Heart left ventricle (tissue), 16 donors: ENCODE data around the gene IL1RN. TPM values are rescaled to one million over a fixed set of nuclear protein-coding genes. Genes with fewer than 3 reads are reported as not detected.
A peak's percentile ranks its signal among the peaks of the same experiment; 100 is the strongest.

ENCODE experiments used
- ATAC-seq, 4 donors: fragments of 200-7000 bp; cut with Tn5 transposase; one replicate each; pipeline ENCODE4 v1.9.1; 2020 to 2022; ENCODE audit warnings: moderate library complexity in 4 of 4, mild to moderate bottlenecking in 3 of 4, moderate number of reproducible peaks in 1 of 4
- DNase-seq, 5 donors: peaks; one replicate each; pipeline ENCODE4 v3.0.0-alpha.2; 2020
- H3K27ac ChIP-seq, 12 donors: fragments of 200-600 bp; sonication (generic) in 4 of 12; one replicate each; pipeline versions ENCODE4 v1.5.0 to v1.8.0; 2016 to 2022; ENCODE audit warnings: mild to moderate bottlenecking in 2 of 12
- H3K27me3 ChIP-seq, 9 donors: fragments of 200-600 bp; sonication (generic) in 2 of 9; one replicate each; pipeline versions ENCODE4 v1.5.1 to v1.8.0; 2016 to 2022; ENCODE audit warnings: mild to moderate bottlenecking in 3 of 9
- H3K36me3 ChIP-seq, 9 donors: fragments of 200-600 bp; sonication (generic) in 2 of 9; one replicate each; pipeline versions ENCODE4 v1.5.0 to v1.8.0; 2018 to 2022; ENCODE audit warnings: mild to moderate bottlenecking in 2 of 9
- H3K4me1 ChIP-seq, 12 donors: fragments of 200-600 bp; sonication (generic) in 4 of 12; one replicate each; pipeline versions ENCODE4 v1.5.0 to v1.8.0; 2016 to 2022; ENCODE audit warnings: mild to moderate bottlenecking in 3 of 12
- H3K4me3 ChIP-seq, 12 donors: fragments of 200-600 bp; sonication (generic) in 4 of 12; one replicate each; pipeline versions ENCODE4 v1.5.0 to v1.8.0; 2017 to 2022; ENCODE audit warnings: mild to moderate bottlenecking in 9 of 12, moderate library complexity in 4 of 12
- H3K9me3 ChIP-seq, 12 donors: fragments of 200-600 bp; sonication (generic) in 4 of 12; one replicate each; pipeline versions ENCODE4 v1.5.0 to v1.8.0; 2016 to 2022; ENCODE audit warnings: mild to moderate bottlenecking in 1 of 12
- POLR2A ChIP-seq, 2 donors: fragments of 450-650 bp; IDR thresholded peaks; one replicate each; pipeline ENCODE4 v1.6.1; 2017; ENCODE audit warnings: antibody characterized with exemption in 2 of 2, mild to moderate bottlenecking in 2 of 2, moderate library complexity in 2 of 2
- WGBS, 4 donors: extraction: QIAGEN DNeasy Blood & Tissue Kit in 2 of 4; methylation state at CpG; one replicate each; pipeline versions ENCODE4 v1.1.5 to v1.1.7; 2013 to 2018; 5-methylcytosine and 5-hydroxymethylcytosine counted together
- intact Hi-C, 10 donors: fragments of 100-400 bp; cut with DNase I; formaldehyde crosslinking; loops; one replicate each; pipeline versions ENCODE4 v1.11.1 to v1.14.2; 2022
- polyA plus RNA-seq, 2 donors: library from polyadenylated mRNA; stranded (reverse); fragments of 200-250 nt; gene quantifications; one replicate each; pipeline ENCODE4 v1.2.3, GENCODE V29; 2013
- total RNA-seq, 9 donors: library from RNA; depleted of rRNA in 2 of 9; stranded (reverse); fragments of >200 nt in 2 of 9; fragmentation: NEBNext Ultra II Directional in 3 of 9; extraction: Animal tissue kit (Norgen Biotek cat#: 25700) in 3 of 9; gene quantifications; one replicate each; pipeline versions ENCODE4 v1.1.0 to v1.2.4, GENCODE V29; 2016 to 2023
- TF ChIP-seq, protein P1 (sequence below), 12 donors: fragments of 200-600 bp; sonication (generic) in 4 of 12; IDR thresholded peaks; one replicate each; pipeline versions ENCODE4 v1.5.0 to v1.8.0; 2018 to 2022; ENCODE audit warnings: antibody characterized with exemption in 12 of 12, mild to moderate bottlenecking in 5 of 12
- donor health status: ischemic (EF 13 %, LVEDD 7.1; RV severe dilation, severe dysfunction).
- donor health status: healthy with polysubstance abuse.
- donor health status: DM: no; HTN: yes; CAD: no.
- donor health status: DM: no; HTN: no; CAD: no.
- donor health status: ischemic (EF 25% LVEDD 6.9; RV normal size, moderate dysfunction).
- donor health status: ischemic (EF 25% LVEDD 5.7; RV mildly dilated, moderate dysfunction).
- donor health status: healthy.
- donor health status: DM: yes; HTN: yes; CAD: no.
- donor health status: ischemic (EF 35%, LVEDD 5.7; RV mildly dilated, moderate dysfunction).
- donor health status: nonischemic (EF 11% LVEDD 7.7; RV severe dilation, severe dysfunction).
- donor health status: DM: yes; HTN: yes; CAD: no.
- donor health status: PGD.
- donor health status: ischemic (EF 29% LVEDD 5.4; RV normal size, mild dysfunction).
- donor health status: nonischemic (EF 23%, LVEDD 6.1; RV moderate dilation, normal function).

The IL1RN gene
- total and polyA plus RNA-seq, 11 donors, result 0.16 to 11.4 (median 0.99) TPM

DNA sequence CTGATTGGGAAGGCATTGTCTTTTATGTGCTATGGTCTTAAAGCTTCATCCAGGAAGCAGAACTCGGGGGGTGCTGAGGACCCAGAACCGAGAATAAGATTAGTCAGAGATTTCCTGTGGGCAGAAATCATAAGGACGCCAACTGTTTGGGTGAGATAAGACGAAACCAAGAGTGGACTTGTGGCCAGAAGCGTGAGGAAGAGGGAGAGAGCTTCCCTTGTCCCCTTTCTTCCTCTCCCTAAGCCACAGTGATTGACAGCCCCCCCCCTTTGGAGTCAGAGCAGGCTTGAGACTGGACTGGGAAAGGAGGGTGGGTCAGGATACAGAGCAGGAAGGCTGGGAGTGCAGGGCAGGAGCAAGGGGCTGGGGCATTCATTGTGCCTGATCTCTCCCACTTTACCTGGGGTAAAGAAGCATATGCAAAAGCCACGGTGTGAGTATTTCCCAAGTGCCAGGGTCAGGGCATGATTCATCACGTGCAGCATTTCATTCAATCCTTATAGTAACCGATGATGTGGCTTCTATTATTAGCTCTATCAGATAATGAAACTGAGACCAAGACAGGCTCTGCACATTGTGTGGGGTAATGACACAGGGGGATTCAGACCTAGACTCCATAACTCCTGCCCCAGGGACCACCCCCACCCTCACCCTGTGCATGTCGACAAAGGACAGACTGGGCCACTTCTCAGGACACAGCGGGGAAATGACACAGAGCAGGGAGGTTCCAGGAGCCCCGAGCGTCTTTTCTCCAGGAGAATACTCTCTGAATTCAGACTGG is 3.0 kb upstream of the IL1RN start:
- intact Hi-C loops, result no loop called here
- Histone ChIP-seq H3K27me3 (no peaks in the 10 kb centered on the region), H3K4me1 (peaks cover 0 to 36% (median 2%) of the 10 kb centered on the region in 12 donors), H3K4me3 (no peak overlapping the region), H3K9me3 (no peaks in the 10 kb centered on the region), H3K36me3 (no peaks in the 10 kb centered on the region), H3K27ac (peak overlapping the region in 1 of 12 donors; percentile 73)
- WGBS, 4 donors, result 33 to 37% (median 34%) methylated on average over 12 of the region's 12 CpGs
- ATAC-seq (peak in 3 of 4 donors; percentile 57 to 70 (median 64)), DNase-seq (no peak)
- TF ChIP-seq POLR2A (IDR thresholded peaks at IDR 0.05), result no peak
- TF ChIP-seq, protein P1, sequence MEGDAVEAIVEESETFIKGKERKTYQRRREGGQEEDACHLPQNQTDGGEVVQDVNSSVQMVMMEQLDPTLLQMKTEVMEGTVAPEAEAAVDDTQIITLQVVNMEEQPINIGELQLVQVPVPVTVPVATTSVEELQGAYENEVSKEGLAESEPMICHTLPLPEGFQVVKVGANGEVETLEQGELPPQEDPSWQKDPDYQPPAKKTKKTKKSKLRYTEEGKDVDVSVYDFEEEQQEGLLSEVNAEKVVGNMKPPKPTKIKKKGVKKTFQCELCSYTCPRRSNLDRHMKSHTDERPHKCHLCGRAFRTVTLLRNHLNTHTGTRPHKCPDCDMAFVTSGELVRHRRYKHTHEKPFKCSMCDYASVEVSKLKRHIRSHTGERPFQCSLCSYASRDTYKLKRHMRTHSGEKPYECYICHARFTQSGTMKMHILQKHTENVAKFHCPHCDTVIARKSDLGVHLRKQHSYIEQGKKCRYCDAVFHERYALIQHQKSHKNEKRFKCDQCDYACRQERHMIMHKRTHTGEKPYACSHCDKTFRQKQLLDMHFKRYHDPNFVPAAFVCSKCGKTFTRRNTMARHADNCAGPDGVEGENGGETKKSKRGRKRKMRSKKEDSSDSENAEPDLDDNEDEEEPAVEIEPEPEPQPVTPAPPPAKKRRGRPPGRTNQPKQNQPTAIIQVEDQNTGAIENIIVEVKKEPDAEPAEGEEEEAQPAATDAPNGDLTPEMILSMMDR (IDR thresholded peaks at IDR 0.05), result no peak

DNA sequence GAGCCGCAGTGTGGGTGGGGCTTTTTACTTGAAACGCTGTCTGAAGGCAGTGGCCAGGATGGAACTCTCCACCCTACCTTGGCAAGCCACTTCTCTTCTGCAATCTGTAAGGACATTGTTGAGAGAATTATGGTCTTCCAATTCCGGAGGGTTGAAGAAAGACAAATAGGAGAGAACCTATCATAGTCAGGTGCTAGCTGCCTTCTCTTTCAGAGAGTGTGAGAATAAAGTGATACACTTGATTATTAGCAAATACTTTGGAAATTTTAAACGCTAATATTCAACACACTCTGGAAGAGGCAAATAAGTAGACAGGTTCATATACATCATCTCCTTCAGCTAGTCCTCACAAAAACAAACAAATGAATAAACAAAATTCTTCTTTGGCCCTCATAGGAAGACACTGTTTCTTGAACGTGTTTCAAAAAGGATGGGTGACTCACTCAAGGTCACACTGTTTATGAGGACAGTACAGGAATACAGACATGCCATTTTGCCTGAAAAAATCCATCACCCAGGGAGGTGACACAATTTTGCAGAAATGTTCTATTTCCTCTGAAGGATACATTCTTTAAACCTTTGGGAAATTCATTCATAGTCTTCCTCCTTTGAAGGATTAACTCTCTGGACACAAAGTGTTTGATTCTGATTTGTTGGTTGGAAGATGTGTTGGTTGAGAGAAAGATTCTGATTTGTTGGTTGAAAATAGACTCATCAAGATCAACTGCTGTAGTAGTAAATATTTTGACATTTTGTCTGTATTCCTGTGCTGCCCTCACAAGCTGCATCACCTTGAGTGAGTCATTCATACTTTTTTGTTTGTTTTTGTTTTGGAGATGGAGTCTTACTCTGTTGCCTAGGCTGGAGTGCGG is 2.2 kb upstream of the IL1RN start:
- Histone ChIP-seq H3K4me3 (no peak overlapping the region), H3K36me3 (no peaks in the 10 kb centered on the region), H3K27ac (peak overlapping the region in 1 of 12 donors; percentile 73), H3K9me3 (no peaks in the 10 kb centered on the region), H3K27me3 (no peaks in the 10 kb centered on the region), H3K4me1 (peaks cover 0 to 36% (median 2%) of the 10 kb centered on the region in 12 donors)
- 66 to 74% (median 70%) methylated on average over 6 of the region's 6 CpGs for WGBS, 4 donors
- no peak for TF ChIP-seq POLR2A (IDR thresholded peaks at IDR 0.05)
- TF ChIP-seq, protein P1 (IDR thresholded peaks at IDR 0.05), result no peak
- DNase-seq (no peak), ATAC-seq (no peak)
- intact Hi-C loops, result no loop called here

DNA sequence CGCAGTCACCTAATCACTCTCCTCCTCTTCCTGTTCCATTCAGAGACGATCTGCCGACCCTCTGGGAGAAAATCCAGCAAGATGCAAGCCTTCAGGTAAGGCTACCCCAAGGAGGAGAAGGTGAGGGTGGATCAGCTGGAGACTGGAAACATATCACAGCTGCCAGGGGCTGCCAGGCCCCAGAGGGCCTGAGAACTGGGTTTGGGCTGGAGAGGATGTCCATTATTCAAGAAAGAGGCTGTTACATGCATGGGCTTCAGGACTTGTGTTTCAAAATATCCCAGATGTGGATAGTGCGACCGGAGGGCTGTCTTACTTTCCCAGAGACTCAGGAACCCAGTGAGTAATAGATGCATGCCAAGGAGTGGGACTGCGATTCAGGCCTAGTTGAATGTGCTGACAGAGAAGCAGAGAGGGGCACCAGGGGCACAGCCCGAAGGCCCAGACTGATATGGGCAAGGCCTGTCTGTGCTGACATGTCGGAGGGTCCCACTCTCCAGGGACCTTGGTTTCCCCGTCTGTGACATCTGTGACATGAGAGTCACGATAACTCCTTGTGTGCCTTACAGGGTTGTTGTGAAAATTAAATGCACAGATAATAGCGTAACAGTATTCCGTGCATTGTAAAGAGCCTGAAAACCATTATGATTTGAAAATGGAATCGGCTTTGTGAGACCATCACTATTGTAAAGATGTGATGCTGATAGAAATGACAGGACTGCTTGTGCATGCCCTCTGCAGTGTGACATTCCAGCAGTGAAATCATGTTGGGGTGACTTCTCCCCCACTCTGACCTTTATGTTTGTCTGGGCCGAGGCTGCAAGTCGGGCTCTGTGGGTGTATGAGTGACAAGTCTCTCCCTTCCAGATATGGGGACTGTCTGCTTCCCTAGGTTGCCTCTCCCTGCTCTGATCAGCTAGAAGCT is 510 bp downstream of the IL1RN start:
- H3K4me3 ChIP-seq, result peak overlapping the region in 3 of 12 donors; percentile 10 to 57 (median 26)
- no peaks in the 10 kb centered on the region for H3K9me3 ChIP-seq
- peaks cover 0 to 7% (median 0%) of the 10 kb centered on the region in 9 donors for H3K36me3 ChIP-seq
- no peak for DNase-seq
- peaks cover 0 to 36% (median 2%) of the 10 kb centered on the region in 12 donors for H3K4me1 ChIP-seq
- peak overlapping the region in 1 of 12 donors; percentile 82 for H3K27ac ChIP-seq
- intact Hi-C loops, result no loop called here
- no peak for TF ChIP-seq POLR2A (IDR thresholded peaks at IDR 0.05)
- TF ChIP-seq, protein P1 (IDR thresholded peaks at IDR 0.05), result no peak
- no peaks in the 10 kb centered on the region for H3K27me3 ChIP-seq
- WGBS, 4 donors, result 64 to 79% (median 75%) methylated on average over 14 to 15 of the region's 15 CpGs
- no peak for ATAC-seq
